Measurements from ENCODE around the gene C9orf57.
"Not testable (repeated sequence)": the region's sequence is repeated elsewhere in the genome, so short reads cannot be mapped to it uniquely, and the experiment has no call there.

The C9orf57 gene

GRCh38 chr9:72060513-72060912, at the start of gene C9orf57:
C9orf57 (minus strand) TSS chr9:72060613; CDS start chr9:72059331, 1,282 bp downstream.
- no peak for DNase-seq

GRCh38 chr9:72102520-72102919, 42.1 kb upstream of the C9orf57 start:
- no peak for DNase-seq

GRCh38 chr9:72095520-72095919, 35.1 kb upstream of the C9orf57 start:
- DNase-seq, result not testable (repeated sequence)

GRCh38 chr9:72092820-72093219, 32.4 kb upstream of the C9orf57 start:
- DNase-seq, result no peak

- no peak for DNase-seq
Measured at GRCh38 chr9:72089451-72090130, 29.2 kb upstream of the C9orf57 start.

GRCh38 chr9:72082536-72082935, 22.1 kb upstream of the C9orf57 start:
- DNase-seq, result no peak

GRCh38 chr9:72074666-72075065, 14.3 kb upstream of the C9orf57 start:
- not testable (repeated sequence) for DNase-seq

- no peak for DNase-seq
Measured at GRCh38 chr9:72065076-72065475, 4.7 kb upstream of the C9orf57 start.

GRCh38 chr9:72052122-72052521, 8.3 kb downstream of the C9orf57 start:
- no peak for DNase-seq

GRCh38 chr9:72048850-72049249, 11.6 kb downstream of the C9orf57 start:
- no peak for DNase-seq

GRCh38 chr9:72046630-72047456, 13.6 kb downstream of the C9orf57 start:
- DNase-seq, result peak; percentile 32

- DNase-seq, result no peak
Measured at GRCh38 chr9:72044095-72044494, 16.3 kb downstream of the C9orf57 start.

GRCh38 chr9:72043576-72043975, 16.8 kb downstream of the C9orf57 start:
- no peak for DNase-seq

GRCh38 chr9:72042928-72043327, 17.5 kb downstream of the C9orf57 start:
- no peak for DNase-seq

GRCh38 chr9:72041775-72042194, 18.6 kb downstream of the C9orf57 start:
- no peak for DNase-seq

GRCh38 chr9:72041369-72041768, 19.0 kb downstream of the C9orf57 start:
- DNase-seq, result no peak

GRCh38 chr9:72039532-72039931, 20.9 kb downstream of the C9orf57 start:
- no peak for DNase-seq

- peak; percentile 33 for DNase-seq
Measured at GRCh38 chr9:72038890-72039410, 21.5 kb downstream of the C9orf57 start.

- DNase-seq, result no peak
Measured at GRCh38 chr9:72038408-72038807, 22.0 kb downstream of the C9orf57 start.

- no peak for DNase-seq
Measured at GRCh38 chr9:72037571-72037970, 22.8 kb downstream of the C9orf57 start.

- DNase-seq, result no peak
Measured at GRCh38 chr9:72030767-72031166, 29.6 kb downstream of the C9orf57 start.

GRCh38 chr9:72029986-72030385, 30.4 kb downstream of the C9orf57 start:
- DNase-seq, result no peak

- no peak for DNase-seq
Measured at GRCh38 chr9:72025906-72026305, 34.5 kb downstream of the C9orf57 start.

GRCh38 chr9:72023596-72023995, 36.8 kb downstream of the C9orf57 start:
- DNase-seq, result no peak
